Measurements from ENCODE around the gene PLPP4. TPM values are rescaled to one million over a fixed set of nuclear protein-coding genes. Genes with fewer than 3 reads are reported as not detected.
"Not testable (repeated sequence)": the region's sequence is repeated elsewhere in the genome, so short reads cannot be mapped to it uniquely, and the experiment has no call there.

The PLPP4 gene
- polyA plus RNA-seq, 1 experiment: 35.4 TPM

DNA sequence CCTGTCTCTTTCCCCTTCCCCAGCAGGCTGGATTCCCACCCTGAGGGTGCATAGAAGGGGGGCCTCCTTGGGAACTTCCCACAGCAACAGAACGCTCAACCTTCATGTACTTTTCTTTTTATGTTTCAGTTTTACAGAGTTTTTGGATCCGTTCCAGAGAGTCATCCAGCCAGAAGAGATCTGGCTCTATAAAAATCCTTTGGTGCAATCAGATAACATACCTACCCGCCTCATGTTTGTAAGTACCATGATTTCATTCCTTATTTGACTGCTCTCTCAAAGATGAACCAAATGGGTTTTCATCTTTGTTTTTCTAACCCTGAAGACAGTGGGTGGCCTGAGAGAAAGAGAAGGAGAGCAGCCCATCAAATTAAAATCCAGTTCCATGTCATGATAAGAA lies 46.7 kb downstream of the PLPP4 start:
- POLR2A ChIA-PET: no interaction called here

DNA sequence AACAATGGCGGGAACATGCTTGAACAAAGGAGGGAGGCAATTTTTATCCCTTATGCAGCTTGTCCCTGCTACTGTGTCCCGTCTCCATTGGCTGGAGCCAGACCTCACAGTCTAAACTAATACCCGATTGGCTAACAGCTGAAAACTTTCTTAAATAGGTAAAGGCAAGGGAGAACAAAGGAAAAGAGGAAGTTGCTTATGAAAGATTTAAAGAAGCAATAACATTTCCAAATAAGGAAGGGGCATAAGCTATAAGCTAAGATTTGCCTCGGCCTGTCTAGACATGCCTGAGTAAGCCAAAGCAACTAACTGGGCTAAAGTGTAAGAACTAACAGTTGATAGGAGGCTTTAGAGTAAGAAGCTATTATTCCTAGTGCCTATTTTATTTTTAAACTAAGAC lies 47.2 kb downstream of the PLPP4 start:
- H3K4me3 ChIP-seq (ENCODE audit: low read depth, low read length); H3K36me3 ChIP-seq (ENCODE audit: control insufficient read depth, insufficient read depth, low read length); H3K27me3 ChIP-seq (ENCODE audit: control insufficient read depth, insufficient read depth, low read length); DNase-seq (ENCODE audit: low read depth); POLR2A ChIA-PET: not testable (repeated sequence)
- CTCF ChIA-PET: interaction anchor here (1.9 kb wide), 1 partner anchor 11 kb away, joined by 6 read pairs; no protein-coding TSS in a partner anchor

More for the DNA sequence above, 46.7 kb downstream of the PLPP4 start:
- no peaks in the 10 kb centered on the region for H3K27me3 ChIP-seq (ENCODE audit: control insufficient read depth, insufficient read depth, low read length)
- TF ChIP-seq, protein P1, sequence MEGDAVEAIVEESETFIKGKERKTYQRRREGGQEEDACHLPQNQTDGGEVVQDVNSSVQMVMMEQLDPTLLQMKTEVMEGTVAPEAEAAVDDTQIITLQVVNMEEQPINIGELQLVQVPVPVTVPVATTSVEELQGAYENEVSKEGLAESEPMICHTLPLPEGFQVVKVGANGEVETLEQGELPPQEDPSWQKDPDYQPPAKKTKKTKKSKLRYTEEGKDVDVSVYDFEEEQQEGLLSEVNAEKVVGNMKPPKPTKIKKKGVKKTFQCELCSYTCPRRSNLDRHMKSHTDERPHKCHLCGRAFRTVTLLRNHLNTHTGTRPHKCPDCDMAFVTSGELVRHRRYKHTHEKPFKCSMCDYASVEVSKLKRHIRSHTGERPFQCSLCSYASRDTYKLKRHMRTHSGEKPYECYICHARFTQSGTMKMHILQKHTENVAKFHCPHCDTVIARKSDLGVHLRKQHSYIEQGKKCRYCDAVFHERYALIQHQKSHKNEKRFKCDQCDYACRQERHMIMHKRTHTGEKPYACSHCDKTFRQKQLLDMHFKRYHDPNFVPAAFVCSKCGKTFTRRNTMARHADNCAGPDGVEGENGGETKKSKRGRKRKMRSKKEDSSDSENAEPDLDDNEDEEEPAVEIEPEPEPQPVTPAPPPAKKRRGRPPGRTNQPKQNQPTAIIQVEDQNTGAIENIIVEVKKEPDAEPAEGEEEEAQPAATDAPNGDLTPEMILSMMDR (IDR thresholded peaks at IDR 0.05; ENCODE audit: insufficient read depth, low read depth, low read length): no peak
- no peaks in the 10 kb centered on the region; the same call in 1 of the 2 replicates for H3K36me3 ChIP-seq (ENCODE audit: control insufficient read depth, insufficient read depth, low read length)
- no peak for DNase-seq (ENCODE audit: low read depth)
- CTCF ChIA-PET: interaction anchor here (1.9 kb wide), 1 partner anchor 11 kb away, joined by 6 read pairs; no protein-coding TSS in a partner anchor
- H3K4me3 ChIP-seq (ENCODE audit: low read depth, low read length): no peak overlapping the region

DNA sequence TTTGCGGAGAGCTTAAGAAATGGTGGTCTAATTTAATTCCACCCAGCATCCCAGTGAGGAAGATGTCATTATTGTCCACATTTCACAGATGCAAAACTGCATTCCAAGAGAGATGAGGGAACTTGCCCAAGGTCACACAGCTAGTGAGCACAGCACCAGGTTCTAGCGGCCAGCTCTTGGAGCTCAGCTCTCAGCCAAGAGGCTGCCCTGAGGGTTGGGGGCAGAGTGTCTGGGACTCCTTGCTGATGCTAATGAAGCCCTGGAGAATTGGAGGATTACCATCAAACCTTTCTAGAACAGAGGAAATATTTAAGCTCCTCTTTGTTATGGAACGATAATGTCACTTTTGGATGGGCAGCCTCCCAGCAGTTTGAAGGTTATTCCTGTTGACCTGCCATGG lies 48.0 kb downstream of the PLPP4 start:
- Histone ChIP-seq H3K27me3 (ENCODE audit: control insufficient read depth, insufficient read depth, low read length) (no peaks in the 10 kb centered on the region), H3K4me3 (ENCODE audit: low read depth, low read length) (no peak overlapping the region), H3K36me3 (ENCODE audit: control insufficient read depth, insufficient read depth, low read length) (no peaks in the 10 kb centered on the region; the same call in 1 of the 2 replicates)
- no peak for DNase-seq (ENCODE audit: low read depth)
- POLR2A ChIA-PET: no interaction called here
- CTCF ChIA-PET: interaction anchor here (1.9 kb wide), 1 partner anchor 12 kb away, joined by 6 read pairs; no protein-coding TSS in a partner anchor
- TF ChIP-seq, protein P1 (IDR thresholded peaks at IDR 0.05; ENCODE audit: insufficient read depth, low read depth, low read length): no peak

DNA sequence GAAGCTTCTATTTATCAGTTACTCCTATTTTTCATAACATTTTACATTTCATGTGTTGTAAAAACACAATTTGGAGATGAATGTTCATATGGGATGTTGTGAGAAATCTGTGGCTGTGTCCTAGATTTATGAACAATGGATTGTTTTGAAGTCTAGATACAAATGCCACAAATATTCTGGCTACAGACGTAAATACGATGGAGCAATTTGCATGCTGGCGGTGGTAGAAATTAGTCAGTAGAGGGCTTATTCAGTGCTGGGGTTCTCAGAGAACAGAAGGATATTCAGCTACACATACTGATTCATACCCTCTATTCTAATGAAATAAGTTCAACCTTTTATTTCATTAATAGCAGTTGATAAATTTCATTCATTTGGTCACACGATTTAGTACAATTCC lies 48.8 kb downstream of the PLPP4 start:
- no peak for DNase-seq (ENCODE audit: low read depth)
- no peak overlapping the region for H3K4me3 ChIP-seq (ENCODE audit: low read depth, low read length)
- CTCF ChIA-PET: interaction anchor here (1.9 kb wide), 1 partner anchor 13 kb away, joined by 6 read pairs; no protein-coding TSS in a partner anchor

DNA sequence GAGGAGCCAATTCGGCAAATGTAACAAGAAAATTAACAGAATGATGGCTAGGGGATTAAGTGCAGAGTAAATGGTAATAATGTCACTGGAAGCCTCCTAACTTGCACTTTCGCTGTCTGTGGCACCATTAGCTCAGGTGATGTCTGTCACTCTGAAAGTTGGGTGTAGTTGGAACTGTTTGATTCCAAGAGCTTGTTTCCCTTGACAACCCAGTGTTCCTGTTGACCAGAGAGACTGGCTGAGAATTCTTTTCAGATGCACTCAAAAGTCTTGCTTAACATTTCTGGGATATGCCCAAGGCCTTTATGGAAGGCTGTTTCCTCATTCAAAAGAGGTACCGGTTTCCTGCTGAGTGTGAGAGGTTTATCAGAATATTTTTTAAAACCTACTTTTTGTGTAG lies 49.6 kb downstream of the PLPP4 start:
- POLR2A ChIA-PET: no interaction called here
- CTCF ChIA-PET: no interaction called here
- peak; percentile 20 for DNase-seq (ENCODE audit: low read depth)
- Histone ChIP-seq H3K27me3 (ENCODE audit: control insufficient read depth, insufficient read depth, low read length) (no peaks in the 10 kb centered on the region), H3K4me3 (ENCODE audit: low read depth, low read length) (no peak overlapping the region), H3K36me3 (ENCODE audit: control insufficient read depth, insufficient read depth, low read length) (no peaks in the 10 kb centered on the region)
- TF ChIP-seq, protein P1 (IDR thresholded peaks at IDR 0.05; ENCODE audit: insufficient read depth, low read depth, low read length): no peak

More for the DNA sequence above, 48.8 kb downstream of the PLPP4 start:
- Histone ChIP-seq H3K27me3 (ENCODE audit: control insufficient read depth, insufficient read depth, low read length) (no peaks in the 10 kb centered on the region), H3K36me3 (ENCODE audit: control insufficient read depth, insufficient read depth, low read length) (no peaks in the 10 kb centered on the region)
- TF ChIP-seq, protein P1 (IDR thresholded peaks at IDR 0.05; ENCODE audit: insufficient read depth, low read depth, low read length): no peak
- POLR2A ChIA-PET: no interaction called here

DNA sequence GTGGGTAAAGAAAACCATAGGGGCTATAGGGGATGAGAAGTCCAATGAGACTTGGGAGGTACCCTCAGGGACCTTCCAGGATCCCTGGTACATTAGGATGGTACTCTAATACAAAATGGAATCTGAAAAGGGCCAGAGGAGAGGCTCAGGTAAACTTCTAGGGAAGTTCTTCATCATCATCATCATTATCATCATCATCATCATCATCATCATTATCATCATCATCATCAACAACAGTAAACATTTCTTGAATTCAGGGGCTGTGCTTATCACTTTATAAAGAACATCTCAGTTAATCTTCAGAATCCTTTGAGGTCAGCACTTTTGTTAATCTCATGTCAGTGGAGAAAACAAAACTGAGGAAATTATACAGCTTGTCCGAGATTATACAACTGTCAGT lies 50.1 kb downstream of the PLPP4 start:
- ChIA-PET POLR2A (no interaction called here), CTCF (no interaction called here)
- no peaks in the 10 kb centered on the region for H3K36me3 ChIP-seq (ENCODE audit: control insufficient read depth, insufficient read depth, low read length)
- no peak for DNase-seq (ENCODE audit: low read depth)
- TF ChIP-seq, protein P1 (IDR thresholded peaks at IDR 0.05; ENCODE audit: insufficient read depth, low read depth, low read length): no peak
- H3K27me3 ChIP-seq (ENCODE audit: control insufficient read depth, insufficient read depth, low read length): no peaks in the 10 kb centered on the region
- H3K4me3 ChIP-seq (ENCODE audit: low read depth, low read length): no peak overlapping the region

Measured in BJ (cell line).